A673 (cell line): ENCODE results near the gene TNFAIP8.
"Not testable (repeated sequence)": the region's sequence is repeated elsewhere in the genome, so short reads cannot be mapped to it uniquely, and the experiment has no call there.

Source experiments
- CTCF ChIP-seq: fragments of 300-800, 200-600 bp; sonication (generic); conservative IDR thresholded peaks from 2 replicates; pipeline ENCODE4 v1.5.1; 2017; ENCODE audit warnings: low read depth, mild to moderate bottlenecking, antibody characterized with exemption, low read length, moderate library complexity, mixed read lengths
- EZH2 ChIP-seq: fragments of 200-600 bp; sonication (generic); IDR thresholded peaks from 2 replicates; pipeline ENCODE4 v1.6.1; 2017; ENCODE audit warnings: borderline replicate concordance, low read depth, mild to moderate bottlenecking, mixed read lengths, antibody characterized with exemption, low read length; ENCODE audit not compliant: poor library complexity, severe bottlenecking

- not testable (repeated sequence) for TF ChIP-seq CTCF, EZH2
These were observed 88.8 kb downstream of the TNFAIP8 start for GRCh38 chr5:119444643-119445042.
